ENCODE measurements around the gene GTF3C1.

The GTF3C1 gene

GRCh38 chr16:27421961-27422740 is 127.6 kb downstream of the GTF3C1 start:
- TF ChIP-seq TAF1 (IDR thresholded peaks at IDR 0.05; ENCODE audit: borderline replicate concordance, insufficient read depth, low read length) (no peak), FOXP2 (optimal IDR thresholded peaks at IDR 0.05; ENCODE audit: borderline replicate concordance, extremely low read depth, extremely low read length, insufficient read depth) (no peak), SIN3A (IDR thresholded peaks at IDR 0.05; ENCODE audit: borderline replicate concordance, insufficient read depth, low read length) (no peak), REST (IDR thresholded peaks at IDR 0.05; ENCODE audit: insufficient read depth in 1 of 2, low read depth in 2 of 2, low read length in 2 of 2) (no peak), POLR2AphosphoS5 (IDR thresholded peaks at IDR 0.05; ENCODE audit: low read depth, low read length) (no peak)

GRCh38 chr16:27417047-27417671 is 132.6 kb downstream of the GTF3C1 start:
- no peak for TF ChIP-seq SIN3A (IDR thresholded peaks at IDR 0.05; ENCODE audit: borderline replicate concordance, insufficient read depth, low read length)
- TF ChIP-seq REST (IDR thresholded peaks at IDR 0.05; ENCODE audit: insufficient read depth in 1 of 2, low read depth in 2 of 2, low read length in 2 of 2), result no peak

GRCh38 chr16:27414788-27415431 is 134.8 kb downstream of the GTF3C1 start:
- TF ChIP-seq REST (IDR thresholded peaks at IDR 0.05; ENCODE audit: insufficient read depth in 1 of 2, low read depth in 2 of 2, low read length in 2 of 2), result no peak

- no peak for TF ChIP-seq TAF1 (IDR thresholded peaks at IDR 0.05; ENCODE audit: borderline replicate concordance, insufficient read depth, low read length)
- no peak for TF ChIP-seq SIN3A (IDR thresholded peaks at IDR 0.05; ENCODE audit: borderline replicate concordance, insufficient read depth, low read length)
- no peak for TF ChIP-seq POLR2AphosphoS5 (IDR thresholded peaks at IDR 0.05; ENCODE audit: low read depth, low read length)
- TF ChIP-seq FOXP2 (optimal IDR thresholded peaks at IDR 0.05; ENCODE audit: borderline replicate concordance, extremely low read depth, extremely low read length, insufficient read depth), result no peak
- TF ChIP-seq REST (IDR thresholded peaks at IDR 0.05; ENCODE audit: insufficient read depth in 1 of 2, low read depth in 2 of 2, low read length in 2 of 2), result no peak
These were observed 135.8 kb downstream of the GTF3C1 start for GRCh38 chr16:27413956-27414355.

Measured in PFSK-1 (cell line).